ENCODE measurements around the gene MAP7. TPM values are rescaled to one million over a fixed set of nuclear protein-coding genes. Genes with fewer than 3 reads are reported as not detected.
A peak's percentile ranks its signal among the peaks of the same experiment; 100 is the strongest.
"Not testable (repeated sequence)": the region's sequence is repeated elsewhere in the genome, so short reads cannot be mapped to it uniquely, and the experiment has no call there.

The MAP7 gene
- total and polyA plus RNA-seq, 5 experiments from 2014 or later, result 0.15 to 0.16 TPM; not detected in 3

DNA sequence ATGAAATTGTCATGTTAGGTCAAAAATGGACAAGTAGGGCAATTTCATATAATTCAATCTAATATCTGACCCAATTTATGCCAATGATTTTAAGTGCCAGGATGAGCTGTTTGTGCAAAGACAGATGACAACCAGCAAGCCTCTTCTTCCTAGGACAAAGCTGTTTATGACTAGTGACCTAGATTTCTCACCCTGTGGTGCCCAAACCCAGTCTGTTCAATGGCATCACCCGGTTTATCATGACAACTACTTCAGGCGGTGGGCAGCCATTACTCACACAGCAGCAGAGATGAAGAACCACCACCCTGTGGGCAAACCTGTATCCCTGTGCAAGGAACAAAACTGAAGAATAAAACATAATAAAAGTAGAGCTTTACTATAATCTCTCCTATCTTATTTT lies 59.0 kb downstream of the MAP7 start:
- ATAC-seq, result no peak
- H3K4me3 Mint-ChIP-seq, result no peak overlapping the region
- no peak overlapping the region for H3K27ac Mint-ChIP-seq
- no peaks in the 10 kb centered on the region for H3K36me3 Mint-ChIP-seq
- H3K9me3 Mint-ChIP-seq, result no peaks in the 10 kb centered on the region
- H3K4me1 Mint-ChIP-seq, result no peaks in the 10 kb centered on the region
- POLR2A ChIA-PET, result no interaction called here
- DNase-seq, result no peak
- peaks cover 0 to 3% (median 0%) of the 10 kb centered on the region in 5 donors for H3K27me3 Mint-ChIP-seq

DNA sequence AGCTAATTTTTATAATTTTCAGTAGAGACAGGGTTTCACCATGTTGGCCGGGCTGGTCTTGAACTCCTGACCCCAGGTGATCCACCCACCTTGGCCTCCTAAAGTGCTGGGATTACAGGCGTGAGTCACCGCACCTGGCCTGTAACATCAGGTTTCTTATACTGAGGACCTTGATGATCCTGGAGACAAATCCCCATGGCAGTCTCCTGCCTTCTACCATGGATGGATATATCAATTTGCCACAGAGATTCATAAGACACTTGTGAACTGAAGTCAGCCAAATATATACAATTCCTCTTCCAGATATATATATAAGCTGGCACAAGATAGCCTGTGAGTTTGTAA lies 60.6 kb downstream of the MAP7 start:
- H3K36me3 Mint-ChIP-seq, H3K9me3 Mint-ChIP-seq, H3K4me3 Mint-ChIP-seq, H3K27me3 Mint-ChIP-seq, POLR2A ChIA-PET, H3K27ac Mint-ChIP-seq, ATAC-seq, H3K4me1 Mint-ChIP-seq, DNase-seq: not testable (repeated sequence)

DNA sequence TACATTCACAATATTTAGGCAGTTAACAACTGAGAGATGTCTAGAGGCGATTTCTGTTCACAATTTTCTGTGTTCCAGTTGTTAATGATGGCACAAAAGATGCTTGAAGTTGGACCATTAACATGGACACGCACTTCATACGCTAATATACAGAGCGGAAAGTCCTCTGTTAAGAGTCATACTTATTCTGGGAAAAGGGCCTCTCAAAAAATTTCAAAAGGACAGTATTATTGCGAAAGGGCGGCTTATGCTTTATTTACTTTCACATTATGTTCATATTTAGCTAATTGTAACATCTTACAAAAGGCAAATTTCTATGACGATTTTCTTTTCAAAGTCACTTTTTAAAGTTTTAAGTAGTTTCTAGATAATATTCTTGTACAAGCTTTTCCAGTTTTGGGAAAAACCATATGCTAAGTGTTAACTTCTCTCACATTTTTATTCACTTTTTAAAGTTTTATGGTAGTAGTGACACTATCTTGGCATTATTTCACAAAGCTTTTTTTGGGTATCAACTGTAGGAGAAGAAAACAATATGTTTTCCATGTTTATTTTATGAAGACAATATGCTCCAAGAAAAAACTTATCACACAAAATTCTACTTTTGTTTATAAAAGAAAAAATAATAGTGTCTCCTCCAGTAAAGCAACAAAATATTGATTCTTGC lies 62.3 kb downstream of the MAP7 start:
- no peaks in the 10 kb centered on the region for H3K4me1 Mint-ChIP-seq
- POLR2A ChIA-PET, result no interaction called here
- H3K36me3 Mint-ChIP-seq, result no peaks in the 10 kb centered on the region
- H3K9me3 Mint-ChIP-seq, result peaks cover 0 to under 1% (median 0%) of the 10 kb centered on the region in 9 donors
- no peak for DNase-seq
- peaks cover 0 to 1% (median 0%) of the 10 kb centered on the region in 5 donors for H3K27me3 Mint-ChIP-seq
- H3K27ac Mint-ChIP-seq, result no peak overlapping the region
- no peak for ATAC-seq
- H3K4me3 Mint-ChIP-seq, result no peak overlapping the region

DNA sequence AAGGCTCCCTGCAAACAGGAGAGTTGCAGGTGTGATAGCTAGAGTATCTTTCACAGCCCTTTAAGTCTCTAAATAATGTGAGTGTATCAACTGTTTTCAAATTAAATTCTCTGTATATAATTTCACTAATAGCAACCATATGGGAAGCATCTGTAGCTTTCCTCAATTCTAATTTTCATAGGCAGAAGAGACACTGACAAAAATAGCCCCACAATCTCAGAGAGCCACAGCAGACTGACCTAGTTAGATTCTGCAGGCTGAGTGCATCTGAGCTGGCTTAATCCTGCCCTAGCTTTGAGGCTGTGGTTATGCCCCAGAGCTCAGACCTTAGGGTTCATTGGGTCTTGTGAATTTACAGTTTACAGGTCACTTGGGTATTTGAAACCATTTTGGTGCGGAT lies 63.9 kb downstream of the MAP7 start:
- DNase-seq, result no peak
- Mint-ChIP-seq H3K27me3 (peaks cover 0 to 1% (median 0%) of the 10 kb centered on the region in 5 donors), H3K4me1 (no peaks in the 10 kb centered on the region), H3K4me3 (no peak overlapping the region), H3K36me3 (no peaks in the 10 kb centered on the region), H3K27ac (no peak overlapping the region), H3K9me3 (peaks cover 0 to 6% (median 0%) of the 10 kb centered on the region in 9 donors)
- no peak for ATAC-seq
- POLR2A ChIA-PET, result no interaction called here

DNA sequence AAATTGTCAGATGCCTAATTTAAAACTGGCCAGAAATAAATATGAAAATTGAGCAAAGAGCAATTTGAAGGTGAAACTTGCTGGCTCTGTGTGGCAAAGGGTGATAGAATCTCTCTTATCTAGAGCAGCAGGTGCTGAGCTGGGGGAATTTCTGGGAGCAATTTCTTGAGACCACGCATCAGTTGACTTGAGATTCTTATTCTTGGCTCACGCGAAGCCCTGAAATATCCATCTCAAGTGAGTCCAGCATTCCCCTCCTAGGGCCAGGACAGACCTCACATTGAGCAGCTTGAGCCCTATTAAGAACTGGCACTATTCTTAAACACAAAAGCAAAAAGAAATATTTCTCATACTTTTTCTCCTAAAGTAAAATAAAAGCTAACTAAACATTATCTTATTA lies 66.3 kb downstream of the MAP7 start:
- POLR2A ChIA-PET, result no interaction called here
- Mint-ChIP-seq H3K4me1 (no peaks in the 10 kb centered on the region), H3K36me3 (no peaks in the 10 kb centered on the region), H3K27ac (no peak overlapping the region), H3K9me3 (peaks cover 0 to 6% (median 0%) of the 10 kb centered on the region in 9 donors), H3K4me3 (no peak overlapping the region), H3K27me3 (peaks cover 0 to 4% (median 0%) of the 10 kb centered on the region in 5 donors)
- ATAC-seq, result no peak
- no peak for DNase-seq

DNA sequence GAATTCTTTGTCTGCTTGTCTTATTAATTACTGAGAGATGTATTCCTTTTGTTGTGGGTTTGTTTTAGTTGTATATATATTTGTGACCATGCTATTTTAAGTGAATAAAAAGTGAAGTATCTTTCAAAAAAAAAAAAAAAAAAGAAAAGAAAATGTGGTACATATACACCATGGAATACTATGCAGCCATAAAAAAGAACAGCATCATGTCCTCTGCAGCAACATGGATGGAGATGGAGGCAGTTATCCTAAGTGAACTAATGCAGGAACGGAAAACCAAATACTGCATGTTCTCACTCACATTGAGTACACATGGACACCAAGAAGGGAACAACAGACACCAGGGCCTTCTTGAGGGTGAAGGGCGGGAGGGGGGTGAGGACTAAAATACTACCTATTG lies 67.2 kb downstream of the MAP7 start:
- POLR2A ChIA-PET, result interaction anchor here (0.7 kb wide), 1 partner anchor 607 kb away, joined by 3 read pairs; no protein-coding TSS in a partner anchor
- ATAC-seq, H3K27me3 Mint-ChIP-seq, H3K4me3 Mint-ChIP-seq, H3K9me3 Mint-ChIP-seq, H3K36me3 Mint-ChIP-seq, H3K4me1 Mint-ChIP-seq, DNase-seq: not testable (repeated sequence)
- H3K27ac Mint-ChIP-seq, result peak overlapping the region in 1 of 10 donors; percentile 6

DNA sequence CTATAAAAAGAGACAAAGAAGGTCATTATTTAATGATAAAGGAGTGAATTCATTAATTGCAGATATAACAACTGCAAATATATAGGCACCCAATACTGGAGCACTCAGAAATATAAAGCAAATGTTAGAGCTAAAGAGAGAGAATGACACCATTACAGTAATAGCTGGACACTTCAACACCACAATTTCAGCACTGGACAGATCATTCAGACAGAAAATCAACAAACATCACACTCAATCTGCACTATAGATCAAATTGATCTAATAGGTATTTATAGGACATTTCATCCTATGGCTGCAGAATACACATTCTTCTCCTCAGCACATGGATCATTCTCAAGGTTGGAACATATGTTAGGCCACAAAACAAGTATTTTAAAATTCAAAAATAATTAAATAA lies 72.7 kb downstream of the MAP7 start:
- no peak for ATAC-seq
- no peak overlapping the region for H3K27ac Mint-ChIP-seq
- no peak for DNase-seq
- H3K27me3 Mint-ChIP-seq, result peaks cover 0 to 15% (median 5%) of the 10 kb centered on the region in 5 donors
- peaks cover 0 to 5% (median 0%) of the 10 kb centered on the region in 3 donors for H3K36me3 Mint-ChIP-seq
- H3K4me3 Mint-ChIP-seq, result no peak overlapping the region
- POLR2A ChIA-PET, result no interaction called here
- no peaks in the 10 kb centered on the region for H3K4me1 Mint-ChIP-seq
- H3K9me3 Mint-ChIP-seq, result peaks cover 0 to 2% (median 0%) of the 10 kb centered on the region in 9 donors

DNA sequence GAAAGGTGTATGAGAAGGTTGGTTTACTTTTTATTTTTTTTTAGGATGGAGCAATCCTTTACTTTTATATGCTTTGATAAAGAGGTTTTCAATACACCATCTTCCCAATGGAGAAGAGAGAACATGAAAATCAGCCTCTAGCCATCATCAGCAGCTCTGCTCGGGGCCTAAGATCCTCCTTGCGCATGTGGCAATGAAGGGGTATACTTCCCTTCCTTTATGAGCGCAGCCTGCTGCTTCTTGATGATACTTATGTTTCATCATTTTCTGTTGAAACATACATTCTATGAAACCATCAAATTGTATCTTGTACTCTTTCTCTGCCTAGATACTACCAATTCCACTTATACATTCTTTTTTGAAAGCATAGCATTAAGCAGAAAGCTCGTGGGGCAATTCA lies 74.5 kb downstream of the MAP7 start:
- H3K9me3 Mint-ChIP-seq, result no peaks in the 10 kb centered on the region
- peaks cover 0 to 5% (median 0%) of the 10 kb centered on the region in 3 donors for H3K36me3 Mint-ChIP-seq
- H3K4me3 Mint-ChIP-seq, result no peak overlapping the region
- POLR2A ChIA-PET, result no interaction called here
- no peak for ATAC-seq
- no peaks in the 10 kb centered on the region for H3K4me1 Mint-ChIP-seq
- DNase-seq, result no peak
- no peak overlapping the region for H3K27ac Mint-ChIP-seq
- H3K27me3 Mint-ChIP-seq, result peaks cover 0 to 15% (median 5%) of the 10 kb centered on the region in 5 donors

DNA sequence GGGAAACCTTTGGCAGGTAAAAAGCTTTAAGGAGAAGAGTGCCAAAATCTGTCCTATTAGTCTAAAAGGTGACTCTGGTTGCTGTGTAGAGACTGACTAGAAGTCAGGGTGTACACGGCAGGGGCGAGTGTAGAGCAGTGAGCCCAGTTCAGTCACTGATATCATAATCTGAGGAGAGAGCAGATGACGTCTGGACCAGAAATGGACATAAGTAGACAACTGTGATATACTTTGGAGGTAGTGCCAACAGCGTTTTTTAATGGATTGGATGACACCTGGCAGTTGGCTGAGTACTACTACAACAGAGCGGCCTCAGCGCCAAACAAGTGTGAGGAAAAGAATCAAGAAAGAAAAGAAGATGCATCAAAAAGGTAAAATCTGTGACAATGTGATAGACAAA lies 76.0 kb downstream of the MAP7 start:
- Mint-ChIP-seq H3K36me3 (peaks cover 0 to 5% (median 0%) of the 10 kb centered on the region in 3 donors), H3K27me3 (peaks cover 0 to 16% (median 10%) of the 10 kb centered on the region in 5 donors), H3K9me3 (no peaks in the 10 kb centered on the region), H3K4me3 (no peak overlapping the region), H3K4me1 (peaks cover 0 to 2% (median 0%) of the 10 kb centered on the region in 4 donors), H3K27ac (no peak overlapping the region)
- POLR2A ChIA-PET, result no interaction called here
- DNase-seq, result no peak
- no peak for ATAC-seq

DNA sequence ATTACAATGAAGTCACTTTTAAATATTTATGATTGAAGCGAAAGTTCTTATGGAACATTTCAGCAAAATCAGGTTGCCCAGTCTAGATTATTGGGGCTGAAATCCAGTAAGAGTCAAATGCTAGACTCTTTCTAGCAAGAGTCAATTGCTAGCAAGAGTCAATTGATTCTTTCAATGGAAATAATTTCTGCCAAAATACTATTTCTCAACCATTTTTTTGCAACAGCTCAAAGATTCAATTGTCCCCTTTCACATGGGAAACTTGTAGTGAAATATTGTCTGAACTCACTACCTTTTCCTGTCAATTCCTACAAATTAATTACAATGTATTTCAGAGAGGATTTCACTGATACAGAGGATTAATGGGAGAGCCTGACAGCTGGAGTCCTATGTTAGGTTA lies 78.3 kb downstream of the MAP7 start:
- Mint-ChIP-seq H3K4me1 (peaks cover 0 to 3% (median 0%) of the 10 kb centered on the region in 4 donors), H3K27ac (no peak overlapping the region), H3K36me3 (peaks cover 0 to under 1% (median 0%) of the 10 kb centered on the region in 3 donors), H3K4me3 (no peak overlapping the region), H3K9me3 (no peaks in the 10 kb centered on the region), H3K27me3 (peaks cover 0 to 10% (median 2%) of the 10 kb centered on the region in 5 donors)
- no peak for DNase-seq
- no peak for ATAC-seq
- POLR2A ChIA-PET, result no interaction called here

DNA sequence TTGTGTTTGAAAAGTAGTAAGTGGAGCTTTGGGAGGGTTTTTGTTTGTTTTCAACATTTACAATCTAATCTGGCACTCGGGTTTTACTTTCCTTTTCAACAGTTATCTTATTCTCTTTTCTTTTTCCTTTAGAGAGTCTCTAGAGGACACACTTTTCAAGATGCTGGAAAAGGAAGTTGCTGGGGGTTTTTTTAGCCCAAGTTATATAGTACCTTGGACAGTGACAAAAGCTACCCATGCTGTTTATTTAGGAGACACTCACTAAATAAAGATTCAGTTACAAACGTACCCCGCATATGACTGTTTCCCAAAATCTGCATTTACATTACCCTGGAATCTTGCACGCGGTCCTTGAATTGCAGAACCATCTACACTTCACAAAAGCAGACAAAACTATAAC lies 78.8 kb downstream of the MAP7 start:
- Mint-ChIP-seq H3K27me3 (peaks cover 0 to 10% (median 2%) of the 10 kb centered on the region in 5 donors), H3K36me3 (no peaks in the 10 kb centered on the region), H3K4me3 (no peak overlapping the region), H3K4me1 (peaks cover 0 to 3% (median 0%) of the 10 kb centered on the region in 4 donors), H3K27ac (no peak overlapping the region), H3K9me3 (no peaks in the 10 kb centered on the region)
- DNase-seq, result no peak
- POLR2A ChIA-PET, result no interaction called here
- no peak for ATAC-seq

DNA sequence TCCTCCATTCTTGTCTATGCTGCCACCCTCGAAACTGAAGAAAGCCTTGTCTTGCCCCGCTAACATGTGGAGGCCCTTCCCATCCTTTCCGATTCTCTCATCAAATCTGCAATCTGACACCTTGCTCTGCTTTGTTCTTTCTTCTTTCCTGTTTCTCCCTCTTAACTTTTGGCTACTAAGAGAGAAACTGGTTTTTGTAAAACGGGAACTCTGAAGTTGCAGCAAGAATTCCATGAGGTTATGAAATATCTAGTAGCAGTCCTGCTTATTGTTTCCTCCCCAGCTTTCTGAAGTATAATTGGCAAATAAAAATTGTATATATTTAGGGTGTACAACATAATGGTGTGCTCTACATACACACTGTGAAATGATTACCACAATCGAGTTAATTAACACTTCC lies 80.2 kb downstream of the MAP7 start:
- H3K27me3 Mint-ChIP-seq, result peaks cover 0 to 10% (median 2%) of the 10 kb centered on the region in 5 donors
- POLR2A ChIA-PET, result no interaction called here
- DNase-seq (no peak), ATAC-seq (no peak)
- H3K27ac Mint-ChIP-seq, result no peak overlapping the region
- peaks cover 0 to 3% (median 0%) of the 10 kb centered on the region in 4 donors for H3K4me1 Mint-ChIP-seq
- H3K4me3 Mint-ChIP-seq, result no peak overlapping the region
- no peaks in the 10 kb centered on the region for H3K9me3 Mint-ChIP-seq
- H3K36me3 Mint-ChIP-seq, result no peaks in the 10 kb centered on the region

DNA sequence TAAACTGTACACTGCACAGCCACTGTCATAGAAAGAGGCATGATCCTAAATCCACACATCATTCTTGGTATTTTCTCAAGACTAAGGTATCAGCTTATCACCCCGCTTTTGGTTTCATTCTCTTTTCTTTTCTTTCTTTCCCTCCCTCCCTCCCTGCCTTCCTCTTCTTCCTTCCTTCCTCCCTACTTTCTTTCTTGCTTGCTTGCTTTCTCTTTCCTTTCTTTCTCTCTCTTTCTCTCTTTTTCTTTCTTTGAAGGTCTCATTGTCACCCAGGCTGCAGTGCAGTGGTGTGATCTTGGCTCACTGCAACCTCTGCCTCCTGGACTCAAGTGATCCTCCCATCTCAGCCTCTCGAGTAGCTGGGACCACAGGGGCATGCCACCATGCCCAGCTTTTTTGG lies 81.1 kb downstream of the MAP7 start:
- no peak for DNase-seq

DNA sequence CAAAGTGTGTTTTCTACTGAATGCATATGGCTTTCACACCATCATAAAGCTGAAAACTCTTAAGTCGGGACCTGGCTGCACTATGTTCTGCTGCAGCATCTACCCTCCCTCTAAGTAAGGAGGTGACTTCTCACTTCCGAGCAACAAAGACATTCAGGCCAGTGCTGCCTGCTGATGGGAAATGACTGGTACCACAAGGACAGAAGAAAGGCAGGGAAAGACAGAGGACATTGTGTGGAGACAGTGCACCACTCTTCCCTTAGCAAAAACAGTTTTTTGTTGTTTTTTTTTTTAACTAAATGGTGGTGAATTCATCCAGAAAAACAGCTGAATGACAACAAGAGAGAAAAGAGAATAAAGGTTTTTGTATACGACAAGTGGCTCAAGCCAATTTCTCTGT lies 81.5 kb downstream of the MAP7 start:
- DNase-seq, result no peak
- Mint-ChIP-seq H3K9me3 (no peaks in the 10 kb centered on the region), H3K4me1 (peaks cover 0 to 9% (median 8%) of the 10 kb centered on the region in 4 donors), H3K36me3 (no peaks in the 10 kb centered on the region), H3K27ac (no peak overlapping the region), H3K4me3 (no peak overlapping the region), H3K27me3 (peaks cover 0 to 13% (median 5%) of the 10 kb centered on the region in 5 donors)
- no peak for ATAC-seq
- POLR2A ChIA-PET, result no interaction called here

More for the DNA sequence above, 81.1 kb downstream of the MAP7 start:
- POLR2A ChIA-PET, result no interaction called here
- Mint-ChIP-seq H3K9me3 (no peaks in the 10 kb centered on the region), H3K4me1 (peaks cover 0 to 4% (median 4%) of the 10 kb centered on the region in 4 donors), H3K4me3 (no peak overlapping the region), H3K27me3 (peaks cover 0 to 11% (median 5%) of the 10 kb centered on the region in 5 donors), H3K36me3 (no peaks in the 10 kb centered on the region), H3K27ac (no peak overlapping the region)
- ATAC-seq, result no peak
